Activated naive CD8-positive, alpha-beta T cell treated with anti-CD3 and anti-CD28 coated beads, Interleukin-2, amount 10 ng/mL, durations not matched to agents 7 days and 5 days (primary cell): Measurements from ENCODE around the gene PRKG1. TPM values are rescaled to one million over a fixed set of nuclear protein-coding genes. Genes with fewer than 3 reads are reported as not detected.

Experiments used
- ATAC-seq: fragments of 150-1000 bp; cut with Tn5 transposase; one replicate; pipeline ENCODE4 v1.10.0; 2021; ENCODE audit warnings: low read depth, moderate library complexity
- POLR2A ChIA-PET: fragments of 350-600 bp; sonication (Branson Sonifier 250); formaldehyde crosslinking; loops from one replicate; lab custom pipeline; 2021; ENCODE audit warnings: antibody characterized with exemption; lab: Charles Lee
- DNase-seq: peaks from one replicate; pipeline ENCODE4 v3.0.0; 2021
- H3K27ac Mint-ChIP-seq: one replicate; pipeline ENCODE4 v1.8.0; 2022; ENCODE audit warnings: mild to moderate bottlenecking, mixed read lengths
- H3K27me3 Mint-ChIP-seq: one replicate; pipeline ENCODE4 v1.8.0; 2022; ENCODE audit warnings: mild to moderate bottlenecking, moderate library complexity, mixed read lengths
- H3K36me3 Mint-ChIP-seq: one replicate; pipeline ENCODE4 v1.8.0; 2021; ENCODE audit warnings: mild to moderate bottlenecking, mixed read lengths
- H3K4me1 Mint-ChIP-seq: one replicate; pipeline ENCODE4 v1.8.0; 2021; ENCODE audit warnings: mixed read lengths
- H3K4me3 Mint-ChIP-seq: one replicate; pipeline ENCODE4 v1.8.0; 2022; ENCODE audit warnings: mild to moderate bottlenecking, moderate library complexity, mixed read lengths
- H3K9me3 Mint-ChIP-seq: one replicate; pipeline ENCODE4 v1.8.0; 2021; ENCODE audit warnings: mixed read lengths
- total RNA-seq, 2 experiments: library from RNA; stranded (reverse); gene quantifications; one replicate each; pipeline ENCODE4 v1.2.3, GENCODE V29; 2021

PRKG1 gene
- total RNA-seq, 2 experiments from 2014 or later, result not detected

DNA sequence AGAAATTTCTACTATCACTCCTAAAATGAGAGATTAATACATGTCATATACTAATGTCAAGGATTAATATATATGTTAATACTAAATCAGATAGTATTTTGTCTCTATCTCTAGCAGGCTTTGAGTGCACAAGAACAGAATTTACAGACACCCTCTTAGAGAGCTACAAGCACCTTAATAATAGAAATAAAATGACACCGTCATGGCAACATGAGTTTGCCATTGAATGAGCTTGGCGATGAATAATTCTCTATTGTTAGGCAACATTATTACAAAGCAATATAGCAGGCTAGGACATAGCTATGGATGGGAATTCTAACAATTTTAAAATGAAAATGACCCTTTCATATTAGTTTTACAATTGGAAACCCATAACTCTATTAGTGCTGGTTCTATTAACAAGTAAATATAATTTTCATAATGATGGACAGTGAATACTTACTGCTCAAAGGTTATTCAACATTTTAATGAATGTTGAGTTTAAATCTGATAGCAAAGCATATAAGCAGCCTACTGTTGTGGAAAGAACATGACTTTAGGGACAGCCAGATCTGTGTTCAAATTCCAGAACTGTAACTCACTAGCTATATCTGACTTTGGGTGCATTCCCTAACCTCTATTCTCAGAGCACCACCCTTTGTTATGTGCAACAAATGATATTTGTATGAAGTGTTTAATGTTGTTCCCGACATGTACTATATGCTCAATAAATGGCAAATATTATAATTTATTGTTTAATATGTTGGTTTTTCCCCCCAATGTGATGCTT is 1055.3 kb downstream of the PRKG1 start:
- POLR2A ChIA-PET, result no interaction called here
- no peak for DNase-seq
- H3K27ac Mint-ChIP-seq, result no peak overlapping the region
- no peaks in the 10 kb centered on the region for H3K4me1 Mint-ChIP-seq
- H3K9me3 Mint-ChIP-seq, result no peaks in the 10 kb centered on the region
- H3K4me3 Mint-ChIP-seq, result no peak overlapping the region
- no peaks in the 10 kb centered on the region for H3K27me3 Mint-ChIP-seq
- ATAC-seq, result no peak
- no peaks in the 10 kb centered on the region for H3K36me3 Mint-ChIP-seq

DNA sequence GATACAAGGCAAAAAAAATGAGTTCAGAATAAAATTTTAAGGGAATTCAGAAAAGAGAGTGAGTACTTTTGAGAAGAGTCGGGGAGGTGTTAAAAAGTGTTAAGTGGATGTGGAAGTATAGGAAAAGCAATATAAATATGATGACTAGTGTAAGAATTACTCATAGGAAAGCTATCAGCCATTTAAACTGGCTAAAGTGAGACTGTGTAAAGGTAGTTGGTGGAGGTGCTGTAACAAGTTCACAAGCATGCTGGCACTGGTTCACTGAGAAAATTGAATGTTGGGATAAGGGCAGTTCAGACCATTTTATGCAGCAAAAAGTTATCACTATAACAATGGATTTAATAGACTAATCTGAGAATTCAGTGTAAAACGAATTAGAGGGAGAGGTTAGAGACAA is 1060.8 kb downstream of the PRKG1 start:
- ATAC-seq (no peak), DNase-seq (no peak)
- no peaks in the 10 kb centered on the region for H3K4me1 Mint-ChIP-seq
- no peaks in the 10 kb centered on the region for H3K27me3 Mint-ChIP-seq
- no peak overlapping the region for H3K27ac Mint-ChIP-seq
- POLR2A ChIA-PET, result no interaction called here
- H3K4me3 Mint-ChIP-seq, result no peak overlapping the region
- no peaks in the 10 kb centered on the region for H3K36me3 Mint-ChIP-seq
- no peaks in the 10 kb centered on the region for H3K9me3 Mint-ChIP-seq

DNA sequence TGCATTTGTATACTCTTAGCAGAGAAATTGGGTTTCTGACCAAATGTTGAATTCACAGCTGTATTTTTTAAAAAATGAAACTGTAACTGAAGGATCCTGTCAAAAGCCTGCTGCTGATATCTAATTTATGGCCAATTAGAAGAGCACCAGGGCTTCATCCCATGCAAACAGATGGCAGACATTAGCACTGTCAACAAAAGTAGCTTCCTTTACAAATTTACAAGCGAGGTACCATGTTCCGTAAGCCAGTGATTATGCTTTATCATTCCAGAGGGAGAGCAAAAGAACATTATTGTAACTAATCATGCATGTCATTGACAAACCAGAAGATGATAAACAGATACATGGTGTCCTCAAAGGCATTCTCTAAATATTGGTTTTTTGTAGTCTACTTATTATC is 1062.6 kb downstream of the PRKG1 start:
- no peak for ATAC-seq
- H3K27ac Mint-ChIP-seq, result no peak overlapping the region
- no peaks in the 10 kb centered on the region for H3K9me3 Mint-ChIP-seq
- H3K4me1 Mint-ChIP-seq, result no peaks in the 10 kb centered on the region
- no peaks in the 10 kb centered on the region for H3K36me3 Mint-ChIP-seq
- H3K27me3 Mint-ChIP-seq, result no peaks in the 10 kb centered on the region
- DNase-seq, result no peak
- POLR2A ChIA-PET, result no interaction called here
- H3K4me3 Mint-ChIP-seq, result no peak overlapping the region

DNA sequence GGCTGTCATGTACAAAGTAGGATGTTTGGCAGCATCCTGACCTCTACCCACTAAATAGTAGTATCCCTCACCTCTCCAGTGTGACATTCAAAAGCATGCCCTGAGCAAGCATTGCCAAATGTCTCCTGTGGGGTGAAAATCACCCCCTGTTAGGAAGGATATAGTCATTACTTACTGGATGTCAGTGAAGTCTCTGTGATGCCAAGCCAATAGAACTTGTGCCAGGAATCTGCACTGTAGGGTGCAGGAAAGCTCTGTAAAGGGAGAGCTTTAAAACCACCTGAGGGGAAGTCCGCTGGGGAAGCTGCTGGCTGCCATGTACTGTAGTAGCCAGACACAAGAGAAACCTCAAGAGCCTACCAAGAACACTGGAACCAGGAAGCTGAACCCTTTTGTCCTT is 1069.1 kb downstream of the PRKG1 start:
- H3K4me1 Mint-ChIP-seq, result no peaks in the 10 kb centered on the region
- no peak for DNase-seq
- H3K4me3 Mint-ChIP-seq, result no peak overlapping the region
- POLR2A ChIA-PET, result no interaction called here
- no peaks in the 10 kb centered on the region for H3K36me3 Mint-ChIP-seq
- H3K27ac Mint-ChIP-seq, result no peak overlapping the region
- no peaks in the 10 kb centered on the region for H3K9me3 Mint-ChIP-seq
- H3K27me3 Mint-ChIP-seq, result no peaks in the 10 kb centered on the region
- ATAC-seq, result no peak

DNA sequence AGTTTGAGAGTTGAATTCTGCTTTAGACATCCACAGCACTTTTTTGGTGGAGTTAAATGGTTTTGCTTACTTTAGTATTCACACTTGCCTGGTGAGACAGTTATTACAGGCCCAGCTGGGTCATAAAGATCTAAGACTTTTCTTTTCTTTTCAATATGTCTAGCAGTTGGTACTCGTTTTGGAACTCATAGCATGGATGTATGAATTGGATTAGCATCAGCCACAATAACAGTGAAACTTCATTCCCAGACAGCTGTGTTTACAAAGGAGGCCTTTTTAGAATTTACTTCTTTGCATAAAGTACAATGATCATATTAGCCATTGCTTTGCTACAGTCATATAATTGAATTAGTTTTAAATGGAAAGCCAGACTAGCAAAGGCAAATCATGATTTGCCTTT is 1071.3 kb downstream of the PRKG1 start:
- no peak for DNase-seq
- H3K9me3 Mint-ChIP-seq, result no peaks in the 10 kb centered on the region
- no peak overlapping the region for H3K4me3 Mint-ChIP-seq
- ATAC-seq, result no peak
- no peaks in the 10 kb centered on the region for H3K36me3 Mint-ChIP-seq
- H3K4me1 Mint-ChIP-seq, result no peaks in the 10 kb centered on the region
- POLR2A ChIA-PET, result no interaction called here
- no peak overlapping the region for H3K27ac Mint-ChIP-seq
- no peaks in the 10 kb centered on the region for H3K27me3 Mint-ChIP-seq

DNA sequence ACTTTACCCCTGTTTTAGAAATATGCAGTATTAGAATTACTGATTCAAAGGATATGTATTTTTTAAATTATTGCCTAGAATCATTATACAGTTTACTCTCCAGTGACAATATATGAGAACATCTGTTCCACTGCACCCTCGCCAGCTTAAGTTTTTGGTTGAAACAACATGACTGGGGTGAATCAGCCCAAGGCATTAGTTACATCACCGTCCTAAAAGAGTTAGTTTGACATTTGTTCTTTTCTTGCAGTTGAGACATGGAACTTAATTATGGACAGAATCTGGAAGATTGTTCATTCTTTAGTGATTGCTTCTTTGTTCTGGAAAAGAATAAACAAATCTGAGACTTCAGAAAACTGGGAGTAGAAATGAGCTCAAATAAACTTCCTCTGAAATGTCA is 1072.5 kb downstream of the PRKG1 start:
- H3K4me3 Mint-ChIP-seq, result no peak overlapping the region
- H3K36me3 Mint-ChIP-seq, result no peaks in the 10 kb centered on the region
- no peaks in the 10 kb centered on the region for H3K9me3 Mint-ChIP-seq
- POLR2A ChIA-PET, result no interaction called here
- DNase-seq (no peak), ATAC-seq (no peak)
- H3K27me3 Mint-ChIP-seq, result no peaks in the 10 kb centered on the region
- no peak overlapping the region for H3K27ac Mint-ChIP-seq
- no peaks in the 10 kb centered on the region for H3K4me1 Mint-ChIP-seq

DNA sequence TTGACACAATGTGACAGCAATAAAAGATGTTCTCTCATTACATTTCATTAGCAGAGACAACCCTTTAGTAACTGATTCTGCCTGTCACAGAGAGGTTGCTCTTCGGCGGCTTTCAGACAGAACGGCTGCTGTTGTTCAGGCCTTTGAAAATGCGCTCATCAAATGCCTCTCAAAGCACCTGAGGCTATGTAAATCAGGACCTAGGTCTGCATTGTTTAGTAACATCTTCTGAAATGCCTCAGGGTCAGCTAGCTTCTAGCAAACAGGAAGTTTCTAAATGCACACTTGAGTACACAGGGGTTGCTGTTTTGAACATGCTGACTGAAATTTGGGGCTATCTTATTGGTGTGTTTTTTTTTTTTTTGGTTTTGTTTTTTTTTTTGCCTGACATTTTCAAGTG is 1096.5 kb downstream of the PRKG1 start:
- ATAC-seq, result no peak
- no peaks in the 10 kb centered on the region for H3K27me3 Mint-ChIP-seq
- H3K36me3 Mint-ChIP-seq, result no peaks in the 10 kb centered on the region
- no peak overlapping the region for H3K4me3 Mint-ChIP-seq
- H3K27ac Mint-ChIP-seq, result no peak overlapping the region
- POLR2A ChIA-PET, result no interaction called here
- no peak for DNase-seq
- no peaks in the 10 kb centered on the region for H3K9me3 Mint-ChIP-seq
- H3K4me1 Mint-ChIP-seq, result no peaks in the 10 kb centered on the region

DNA sequence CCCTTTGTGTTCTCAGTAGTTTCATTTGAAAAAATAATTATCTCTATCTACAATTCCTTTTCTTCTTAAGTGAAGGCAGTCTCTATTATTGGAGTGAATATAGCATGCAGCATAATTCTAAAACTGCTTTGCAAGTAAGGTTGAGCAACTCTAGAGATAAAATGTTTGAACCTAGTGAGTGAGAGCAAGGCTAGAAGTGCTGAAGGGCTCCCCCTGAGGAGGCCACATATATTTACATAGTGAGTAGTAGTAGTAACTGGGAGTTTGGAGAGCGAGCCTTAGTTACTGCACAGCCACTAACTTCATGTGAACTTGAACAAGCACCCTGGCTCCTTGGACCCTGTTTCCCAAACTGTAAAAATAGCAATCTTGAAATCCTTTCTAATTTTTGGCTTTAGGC is 1098.3 kb downstream of the PRKG1 start:
- no peaks in the 10 kb centered on the region for H3K27me3 Mint-ChIP-seq
- no peak for ATAC-seq
- DNase-seq, result no peak
- H3K4me1 Mint-ChIP-seq, result no peaks in the 10 kb centered on the region
- no peaks in the 10 kb centered on the region for H3K9me3 Mint-ChIP-seq
- H3K27ac Mint-ChIP-seq, result no peak overlapping the region
- no peak overlapping the region for H3K4me3 Mint-ChIP-seq
- H3K36me3 Mint-ChIP-seq, result no peaks in the 10 kb centered on the region
- POLR2A ChIA-PET, result no interaction called here

DNA sequence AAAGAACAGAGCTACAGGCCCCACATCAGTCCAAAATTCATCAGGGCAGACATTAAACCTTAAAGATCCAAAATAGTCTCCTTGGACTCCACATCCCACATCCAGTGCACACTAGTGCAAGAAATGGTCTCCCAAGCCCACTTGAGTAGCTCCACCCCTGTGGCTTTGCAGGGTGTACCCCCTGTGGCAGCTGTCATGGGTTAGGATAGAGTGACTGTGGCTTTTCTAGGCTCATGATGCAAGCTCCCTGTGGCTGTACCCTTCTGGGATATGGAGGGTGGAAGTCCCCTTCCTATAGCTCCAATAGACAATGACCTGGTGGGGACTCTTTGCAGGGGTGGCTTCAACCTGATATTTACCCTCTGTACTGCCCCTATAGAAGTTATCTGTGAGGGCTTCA is 1111.0 kb downstream of the PRKG1 start:
- DNase-seq (no peak), ATAC-seq (no peak)
- Mint-ChIP-seq H3K9me3 (peaks cover 2% of the 10 kb centered on the region), H3K27me3 (no peaks in the 10 kb centered on the region), H3K27ac (no peak overlapping the region), H3K36me3 (no peaks in the 10 kb centered on the region), H3K4me1 (no peaks in the 10 kb centered on the region), H3K4me3 (no peak overlapping the region)
- POLR2A ChIA-PET, result no interaction called here

DNA sequence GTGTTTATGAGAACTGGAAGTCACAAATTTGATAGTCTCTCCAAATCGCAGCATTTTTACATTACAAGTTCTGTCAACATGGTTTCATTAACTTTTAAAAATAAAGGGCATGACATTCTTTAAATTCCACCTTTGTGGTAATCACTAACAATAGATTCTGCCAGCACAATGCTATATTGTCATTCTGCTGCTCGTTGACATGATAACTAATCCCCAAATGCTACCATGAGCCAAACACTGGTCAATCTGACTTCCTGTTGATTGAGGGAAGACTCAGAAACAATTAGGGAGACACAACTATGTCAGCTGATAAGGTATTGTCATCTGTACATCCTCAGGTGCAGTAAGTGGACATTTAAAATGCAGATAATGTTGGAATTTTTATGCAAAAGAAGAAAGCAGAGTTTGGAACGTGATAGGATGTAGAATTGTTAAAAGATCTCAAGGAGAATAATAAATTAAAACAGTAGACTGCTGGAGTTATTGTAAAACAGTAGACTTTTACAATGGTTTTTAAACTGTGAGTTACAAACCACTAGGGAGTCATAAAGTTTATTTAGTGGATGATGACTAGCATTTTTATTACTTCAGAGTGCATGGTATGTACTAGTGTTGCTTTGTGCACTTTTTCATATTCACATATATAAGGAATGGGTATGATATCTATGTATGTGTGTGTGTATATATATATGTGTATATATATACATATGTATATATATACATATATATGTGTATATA is 1113.4 kb downstream of the PRKG1 start:
- no peaks in the 10 kb centered on the region for H3K4me1 Mint-ChIP-seq
- no peak overlapping the region for H3K27ac Mint-ChIP-seq
- POLR2A ChIA-PET, result no interaction called here
- ATAC-seq, result no peak
- no peak overlapping the region for H3K4me3 Mint-ChIP-seq
- DNase-seq, result no peak
- no peaks in the 10 kb centered on the region for H3K9me3 Mint-ChIP-seq
- H3K36me3 Mint-ChIP-seq, result no peaks in the 10 kb centered on the region
- no peaks in the 10 kb centered on the region for H3K27me3 Mint-ChIP-seq

DNA sequence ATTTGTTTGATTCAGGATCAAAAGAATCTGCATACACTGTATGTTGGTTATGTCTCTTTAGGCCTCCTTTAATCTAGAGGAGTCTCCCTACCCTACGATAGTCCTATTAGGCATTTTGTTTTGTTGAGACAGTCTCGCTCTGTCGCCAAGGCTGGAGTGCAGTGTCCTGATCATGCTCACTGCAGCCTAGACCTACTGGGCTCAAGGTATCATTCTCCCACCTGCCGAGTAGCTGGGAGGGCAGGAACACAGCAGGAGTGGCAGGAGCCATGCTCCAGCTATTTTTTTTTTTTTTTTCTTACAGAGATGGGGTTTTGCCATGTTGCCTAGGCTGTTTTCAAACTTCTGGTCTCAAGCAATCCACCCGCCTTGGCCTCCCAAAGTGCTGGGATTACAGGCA is 1116.8 kb downstream of the PRKG1 start:
- H3K36me3 Mint-ChIP-seq, result no peaks in the 10 kb centered on the region
- no peaks in the 10 kb centered on the region for H3K27me3 Mint-ChIP-seq
- DNase-seq (no peak), ATAC-seq (no peak)
- no peaks in the 10 kb centered on the region for H3K9me3 Mint-ChIP-seq
- no peaks in the 10 kb centered on the region for H3K4me1 Mint-ChIP-seq
- H3K4me3 Mint-ChIP-seq, result no peak overlapping the region
- POLR2A ChIA-PET, result no interaction called here
- H3K27ac Mint-ChIP-seq, result no peak overlapping the region

DNA sequence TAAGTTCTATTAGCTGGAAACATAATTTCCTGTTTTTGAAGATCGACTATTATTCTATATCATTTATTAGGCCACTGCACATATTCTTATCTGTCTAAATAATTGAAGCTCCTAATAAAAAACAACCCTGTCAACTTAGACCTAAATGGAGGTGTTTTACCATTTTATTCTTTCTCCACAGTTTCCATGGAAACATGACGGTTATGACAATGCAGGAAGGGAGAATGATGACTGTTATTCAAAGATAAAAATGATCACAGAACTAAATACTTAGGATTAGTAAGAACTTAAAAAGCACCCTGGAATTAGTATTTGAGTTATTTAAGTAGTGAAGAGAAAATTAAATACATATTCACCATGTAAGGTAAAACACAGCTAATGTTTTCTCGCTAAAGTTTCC is 1119.9 kb downstream of the PRKG1 start:
- Mint-ChIP-seq H3K4me3 (no peak overlapping the region), H3K27me3 (no peaks in the 10 kb centered on the region), H3K36me3 (no peaks in the 10 kb centered on the region), H3K27ac (no peak overlapping the region), H3K4me1 (no peaks in the 10 kb centered on the region), H3K9me3 (no peaks in the 10 kb centered on the region)
- POLR2A ChIA-PET, result no interaction called here
- ATAC-seq (no peak), DNase-seq (no peak)

DNA sequence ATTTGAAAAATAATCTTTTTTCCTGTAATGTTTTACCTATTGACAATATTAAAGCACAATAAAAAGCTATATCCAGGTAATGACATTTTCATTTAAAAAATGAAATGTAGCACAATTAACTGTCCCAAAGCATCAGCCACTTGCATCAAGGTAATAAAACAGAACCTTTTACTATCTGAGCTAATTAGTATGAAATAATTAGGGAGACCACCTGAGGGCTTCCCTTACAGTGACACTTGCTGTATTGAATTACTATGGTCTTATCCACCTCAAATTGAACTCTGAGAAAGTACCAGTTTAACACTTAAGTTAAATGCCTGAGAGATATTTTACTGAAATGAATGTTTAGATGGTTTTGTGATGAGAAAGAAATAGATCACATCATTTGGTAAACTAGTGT is 1120.4 kb downstream of the PRKG1 start:
- Mint-ChIP-seq H3K4me1 (no peaks in the 10 kb centered on the region), H3K27me3 (no peaks in the 10 kb centered on the region), H3K4me3 (no peak overlapping the region), H3K36me3 (no peaks in the 10 kb centered on the region), H3K9me3 (no peaks in the 10 kb centered on the region), H3K27ac (no peak overlapping the region)
- POLR2A ChIA-PET, result no interaction called here
- ATAC-seq (no peak), DNase-seq (no peak)

DNA sequence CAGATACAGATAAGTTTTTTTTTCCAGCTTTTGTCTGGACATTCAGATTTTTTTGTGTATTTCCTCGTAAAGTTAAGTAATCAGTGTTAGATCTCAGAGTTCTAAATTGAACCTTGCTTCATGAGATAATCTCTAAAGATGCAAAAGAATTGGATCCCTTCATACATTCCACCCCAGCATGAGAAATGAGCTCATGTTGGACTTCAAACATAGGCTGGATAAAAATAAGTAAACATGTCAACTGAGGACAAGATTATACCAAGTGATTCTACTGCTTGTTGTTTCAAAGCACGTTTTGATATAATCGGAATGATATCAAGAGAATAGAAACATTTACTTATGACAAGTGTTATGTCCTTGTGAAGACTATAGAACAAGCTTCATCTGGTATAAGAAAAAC is 1122.8 kb downstream of the PRKG1 start:
- H3K4me1 Mint-ChIP-seq, result no peaks in the 10 kb centered on the region
- no peak overlapping the region for H3K4me3 Mint-ChIP-seq
- H3K9me3 Mint-ChIP-seq, result no peaks in the 10 kb centered on the region
- no peaks in the 10 kb centered on the region for H3K36me3 Mint-ChIP-seq
- POLR2A ChIA-PET, result no interaction called here
- DNase-seq (no peak), ATAC-seq (no peak)
- no peaks in the 10 kb centered on the region for H3K27me3 Mint-ChIP-seq
- no peak overlapping the region for H3K27ac Mint-ChIP-seq
